ENCODE data around the gene SORCS1.

- no peak for TF ChIP-seq CTCF (IDR thresholded peaks at IDR 0.05)
- no peak for TF ChIP-seq POLR2A (IDR thresholded peaks at IDR 0.05)
These were observed 515.7 kb downstream of the SORCS1 start for GRCh38 chr10:106648534-106649481.

Measured in thyroid gland (tissue), 4 donors.